Kidney epithelial cell (primary cell): Measurements from ENCODE around the gene GIMAP6. TPM values are rescaled to one million over a fixed set of nuclear protein-coding genes. Genes with fewer than 3 reads are reported as not detected.
"Not testable (repeated sequence)": the region's sequence is repeated elsewhere in the genome, so short reads cannot be mapped to it uniquely, and the experiment has no call there.

ENCODE experiments used
- DNase-seq: peaks from one replicate; pipeline ENCODE4 v3.0.0-alpha.2; 2010; ENCODE audit warnings: low read depth
- H3K27me3 ChIP-seq: 2 replicates; pipeline ENCODE4 v1.6.0; 2011; ENCODE audit warnings: low read length; ENCODE audit not compliant: control insufficient read depth, insufficient read depth
- H3K36me3 ChIP-seq: 2 replicates; pipeline ENCODE4 v1.5.1; 2011; ENCODE audit warnings: low read length; ENCODE audit not compliant: control insufficient read depth, insufficient read depth
- H3K4me3 ChIP-seq: 2 replicates; pipeline ENCODE4 v1.5.1; 2011; ENCODE audit warnings: low read depth, mild to moderate bottlenecking, control low read depth, low read length
- CTCF ChIP-seq: IDR thresholded peaks from 2 replicates; pipeline ENCODE4 v1.5.1; 2011; ENCODE audit warnings: mild to moderate bottlenecking, moderate library complexity, low read length, control low read depth, inconsistent platforms; ENCODE audit not compliant: insufficient read depth, poor library complexity, severe bottlenecking
- total RNA-seq: library from RNA; depleted of rRNA; stranded (reverse); fragments of >200 nt; gene quantifications from 2 replicates; pipeline ENCODE4 v1.2.3, GENCODE V29; 2015

Gene GIMAP6
- total RNA-seq, 1 donor from 2014 or later = not detected

GRCh38 chr7:150668472-150668911, 36.3 kb upstream of the GIMAP6 start:
- Histone ChIP-seq H3K27me3 (no peaks in the 10 kb centered on the region), H3K4me3 (no peak overlapping the region), H3K36me3 (no peaks in the 10 kb centered on the region)
- no peak for DNase-seq
- TF ChIP-seq CTCF = no peak

- Histone ChIP-seq H3K36me3 (no peaks in the 10 kb centered on the region), H3K27me3 (no peaks in the 10 kb centered on the region), H3K4me3 (no peak overlapping the region)
- no peak for DNase-seq
- no peak for TF ChIP-seq CTCF
Measured at GRCh38 chr7:150666412-150666811, 34.2 kb upstream of the GIMAP6 start.

- TF ChIP-seq CTCF = no peak
- DNase-seq = no peak
- H3K36me3 ChIP-seq = no peaks in the 10 kb centered on the region
- no peaks in the 10 kb centered on the region for H3K27me3 ChIP-seq
- H3K4me3 ChIP-seq = no peak overlapping the region
Measured at GRCh38 chr7:150665896-150666295, 33.7 kb upstream of the GIMAP6 start.

GRCh38 chr7:150665089-150665748, 33.0 kb upstream of the GIMAP6 start:
- TF ChIP-seq CTCF = no peak
- no peaks in the 10 kb centered on the region for H3K27me3 ChIP-seq
- no peak for DNase-seq
- no peaks in the 10 kb centered on the region for H3K36me3 ChIP-seq
- no peak overlapping the region for H3K4me3 ChIP-seq

GRCh38 chr7:150663802-150664494, 31.8 kb upstream of the GIMAP6 start:
- H3K4me3 ChIP-seq = no peak overlapping the region
- no peak for DNase-seq
- no peaks in the 10 kb centered on the region for H3K36me3 ChIP-seq
- H3K27me3 ChIP-seq = no peaks in the 10 kb centered on the region
- no peak for TF ChIP-seq CTCF

- not testable (repeated sequence) for H3K4me3 ChIP-seq, DNase-seq, H3K36me3 ChIP-seq
Measured at GRCh38 chr7:150662821-150663220, 30.6 kb upstream of the GIMAP6 start.

More at GRCh38 chr7:150662821-150663220, 30.6 kb upstream of the GIMAP6 start:
- H3K27me3 ChIP-seq = not testable (repeated sequence)
